Measurements from ENCODE around the gene CDK19.

DNA sequence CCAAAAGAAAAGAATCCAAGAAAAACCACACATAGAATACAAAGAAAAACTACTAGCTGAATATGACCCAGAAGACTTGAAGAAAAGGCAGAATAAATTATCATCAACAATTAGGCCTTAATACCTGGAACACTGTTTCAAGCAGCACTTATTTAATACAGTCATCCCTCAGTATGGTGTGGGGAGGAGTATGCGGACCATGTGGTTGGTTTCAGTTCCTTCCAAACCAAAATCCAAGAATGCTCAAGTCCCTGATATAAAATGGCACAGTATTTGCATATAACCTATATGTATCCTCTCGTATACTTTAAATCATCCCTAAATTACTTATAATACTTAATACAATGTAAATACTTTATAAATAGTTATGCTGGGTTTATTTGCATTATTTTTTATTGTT is 16.1 kb downstream of the CDK19 start:
- TF ChIP-seq, protein P1, sequence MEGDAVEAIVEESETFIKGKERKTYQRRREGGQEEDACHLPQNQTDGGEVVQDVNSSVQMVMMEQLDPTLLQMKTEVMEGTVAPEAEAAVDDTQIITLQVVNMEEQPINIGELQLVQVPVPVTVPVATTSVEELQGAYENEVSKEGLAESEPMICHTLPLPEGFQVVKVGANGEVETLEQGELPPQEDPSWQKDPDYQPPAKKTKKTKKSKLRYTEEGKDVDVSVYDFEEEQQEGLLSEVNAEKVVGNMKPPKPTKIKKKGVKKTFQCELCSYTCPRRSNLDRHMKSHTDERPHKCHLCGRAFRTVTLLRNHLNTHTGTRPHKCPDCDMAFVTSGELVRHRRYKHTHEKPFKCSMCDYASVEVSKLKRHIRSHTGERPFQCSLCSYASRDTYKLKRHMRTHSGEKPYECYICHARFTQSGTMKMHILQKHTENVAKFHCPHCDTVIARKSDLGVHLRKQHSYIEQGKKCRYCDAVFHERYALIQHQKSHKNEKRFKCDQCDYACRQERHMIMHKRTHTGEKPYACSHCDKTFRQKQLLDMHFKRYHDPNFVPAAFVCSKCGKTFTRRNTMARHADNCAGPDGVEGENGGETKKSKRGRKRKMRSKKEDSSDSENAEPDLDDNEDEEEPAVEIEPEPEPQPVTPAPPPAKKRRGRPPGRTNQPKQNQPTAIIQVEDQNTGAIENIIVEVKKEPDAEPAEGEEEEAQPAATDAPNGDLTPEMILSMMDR (IDR thresholded peaks at IDR 0.05) = no peak
- TF ChIP-seq POLR2AphosphoS5 (IDR thresholded peaks at IDR 0.05) (no peak), POLR2A (IDR thresholded peaks at IDR 0.05) (no peak)

Data from upper lobe of left lung (tissue), 4 donors.